GM19025 (cell line): ENCODE results near the gene TMEM72.
A peak's percentile ranks its signal among the peaks of the same experiment; 100 is the strongest.

Experiments
- ATAC-seq: cut with Tn5 transposase; IDR thresholded peaks from one replicate; pipeline ENCODE4 v1.9.1; 2021; ENCODE audit warnings: mild to moderate bottlenecking, low read depth, moderate library complexity; ENCODE audit not compliant: unreplicated experiment

Gene TMEM72

GRCh38 chr10:44965104-44965503 lies 54.0 kb downstream of the TMEM72 start:
- no peak for ATAC-seq

- ATAC-seq, result peak; percentile 34
These were observed 54.5 kb downstream of the TMEM72 start for GRCh38 chr10:44965651-44966097.

GRCh38 chr10:44966129-44966815 lies 55.1 kb downstream of the TMEM72 start:
- ATAC-seq, result peak; percentile 33

- no peak for ATAC-seq
These were observed 55.8 kb downstream of the TMEM72 start for GRCh38 chr10:44966816-44967509.

GRCh38 chr10:44967616-44968015 lies 56.5 kb downstream of the TMEM72 start:
- ATAC-seq, result no peak

- no peak for ATAC-seq
These were observed 57.0 kb downstream of the TMEM72 start for GRCh38 chr10:44968091-44968490.

GRCh38 chr10:44968500-44969400 lies 57.6 kb downstream of the TMEM72 start:
- ATAC-seq, result no peak

GRCh38 chr10:44969854-44970253 lies 58.7 kb downstream of the TMEM72 start:
- no peak for ATAC-seq

- ATAC-seq, result no peak
These were observed 59.8 kb downstream of the TMEM72 start for GRCh38 chr10:44970812-44971395.

- no peak for ATAC-seq
These were observed 60.3 kb downstream of the TMEM72 start for GRCh38 chr10:44971434-44971833.

GRCh38 chr10:44971935-44972757 lies 61.0 kb downstream of the TMEM72 start:
- ATAC-seq, result no peak

GRCh38 chr10:44972874-44973306 lies 61.8 kb downstream of the TMEM72 start:
- no peak for ATAC-seq

GRCh38 chr10:44973323-44974081 lies 62.4 kb downstream of the TMEM72 start:
- peak; percentile 29 for ATAC-seq

GRCh38 chr10:44974082-44974627 lies 63.0 kb downstream of the TMEM72 start:
- ATAC-seq, result no peak

- ATAC-seq, result peak; percentile 66
These were observed 63.7 kb downstream of the TMEM72 start for GRCh38 chr10:44974628-44975430.

- ATAC-seq, result no peak
These were observed 64.5 kb downstream of the TMEM72 start for GRCh38 chr10:44975431-44976331.
